Esophagus squamous epithelium (tissue), 5 donors: ENCODE data around the gene TDRD5. TPM values are rescaled to one million over a fixed set of nuclear protein-coding genes. Genes with fewer than 3 reads are reported as not detected.

Experiments
- DNase-seq: peaks from one replicate; lab custom pipeline; 2025; lab: John Stamatoyannopoulos, UW
- H3K27ac ChIP-seq, 4 donors: fragments of 200-600 bp; sonication (generic); one replicate each; pipeline ENCODE4 v1.5.1; 2016 to 2019; ENCODE audit warnings: mild to moderate bottlenecking in 1 of 4
- H3K27me3 ChIP-seq, 4 donors: fragments of 200-600 bp; sonication (generic); 1 replicate in 3 of 4; 2 replicates in 1 of 4; pipeline versions ENCODE4 v1.5.1 to v1.6.0; 2017 to 2021; ENCODE audit warnings: antibody characterized with exemption in 1 of 4
- H3K36me3 ChIP-seq, 3 donors: fragments of 200-600 bp; sonication (generic); one replicate each; pipeline ENCODE4 v1.5.1; 2016 to 2019
- H3K4me1 ChIP-seq, 3 donors: fragments of 200-600 bp; sonication (generic); one replicate each; pipeline ENCODE4 v1.5.1; 2017 to 2019
- H3K4me3 ChIP-seq, 4 donors: fragments of 200-600 bp; sonication (generic); 1 replicate in 3 of 4; 2 replicates in 1 of 4; pipeline ENCODE4 v1.5.1; 2016 to 2019; ENCODE audit warnings: mild to moderate bottlenecking in 2 of 4, moderate library complexity in 1 of 4
- H3K9me3 ChIP-seq, 3 donors: fragments of 200-600 bp; sonication (generic); one replicate each; pipeline ENCODE4 v1.5.1; 2016 to 2019
- CTCF ChIP-seq, 6 experiments: fragments of 450-650 bp in 4 of 6; fragments of 200-600 bp in 2 of 6; sonication (generic) in 2 of 6; IDR thresholded peaks; one replicate each; pipeline ENCODE4 v1.5.1; 2016 to 2019; ENCODE audit warnings: antibody characterized with exemption in 6 of 6, mild to moderate bottlenecking in 4 of 6, moderate library complexity in 4 of 6
- POLR2A ChIP-seq, 4 donors: fragments of 450-650 bp; IDR thresholded peaks; one replicate each; pipeline ENCODE4 v1.6.1; 2017; ENCODE audit warnings: antibody characterized with exemption in 4 of 4, mild to moderate bottlenecking in 4 of 4, moderate library complexity in 3 of 4
- WGBS, 2 donors: methylation state at CpG; one replicate each; pipeline ENCODE4 v1.1.5; 2018; 5-methylcytosine and 5-hydroxymethylcytosine counted together
- intact Hi-C: fragments of 100-400 bp; cut with DNase I; formaldehyde crosslinking; loops from one replicate; pipeline ENCODE4 v1.15.0; 2022
- total RNA-seq, 4 donors: library from RNA; depleted of rRNA; stranded (reverse); fragments of >200 nt; gene quantifications; one replicate each; pipeline ENCODE4 v1.1.0, GENCODE V29; 2016
- donor health status: DM: yes; HTN: yes; CAD: no.

The TDRD5 gene, protein sequence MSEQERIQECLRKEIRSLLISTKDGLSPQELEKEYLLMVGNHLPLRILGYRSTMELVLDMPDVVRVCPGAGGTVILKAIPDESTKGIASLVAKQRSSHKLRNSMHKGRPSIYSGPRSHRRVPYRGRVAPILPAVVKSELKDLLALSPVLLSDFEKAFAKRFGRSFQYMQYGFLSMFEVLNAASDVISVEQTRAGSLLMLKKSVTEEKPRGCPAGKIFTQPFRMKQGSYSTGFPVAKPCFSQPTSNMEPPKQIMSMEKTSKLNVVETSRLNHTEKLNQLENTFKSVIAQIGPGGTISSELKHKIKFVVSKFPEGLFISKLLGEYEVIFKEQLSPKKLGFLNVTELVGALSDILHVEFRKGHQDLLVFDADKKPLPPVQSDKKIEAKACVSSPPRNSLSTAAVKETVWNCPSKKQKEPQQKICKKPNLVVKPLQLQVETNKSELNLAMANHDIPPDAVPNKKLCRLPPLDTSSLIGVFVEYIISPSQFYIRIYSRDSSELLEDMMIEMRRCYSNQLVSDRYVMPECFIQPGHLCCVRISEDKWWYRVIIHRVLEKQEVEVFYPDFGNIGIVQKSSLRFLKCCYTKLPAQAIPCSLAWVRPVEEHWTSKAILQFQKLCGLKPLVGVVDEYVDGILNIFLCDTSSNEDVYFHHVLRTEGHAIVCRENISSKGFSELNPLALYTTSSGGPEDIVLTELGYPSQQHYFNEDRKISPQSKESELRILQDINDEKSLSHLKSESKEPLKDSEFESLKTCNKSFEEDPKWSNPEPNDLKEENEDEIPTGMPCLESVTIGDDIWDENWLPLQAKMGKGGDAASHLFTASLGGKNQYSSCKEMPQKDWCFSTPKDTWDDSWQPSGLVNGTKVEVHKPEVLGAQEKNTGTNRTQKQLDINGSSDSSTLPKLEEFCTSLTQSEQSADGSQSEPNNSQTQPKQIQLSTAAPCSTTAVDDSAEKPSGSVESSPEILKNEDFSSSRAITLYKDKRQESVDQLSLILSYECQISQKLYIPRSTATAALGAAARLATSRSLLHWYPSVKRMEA
- under 1 TPM; 0.15 to 0.72 (median 0.37) TPM for total RNA-seq

GRCh38 chr1:179591592-179592580 is at the start of gene TDRD5:
TDRD5 (plus strand) TSS chr1:179591832; CDS start chr1:179592616, 784 bp downstream.
- Histone ChIP-seq H3K27ac (peak within 1 kb of the TSS in 1 of 4 donors; percentile 36), H3K36me3 (no peaks in the 10 kb centered on the region), H3K4me3 (peak within 1 kb of the TSS; percentile 28 to 56 (median 39)), H3K9me3 (no peaks in the 10 kb centered on the region), H3K4me1 (peaks cover 0 to 12% (median 0%) of the 10 kb centered on the region in 3 donors), H3K27me3 (peaks cover 0 to 48% (median 0%) of the 10 kb centered on the region in 4 donors)
- 46 to 57% methylated on average over 13 to 14 of the region's 75 CpGs for WGBS, 2 donors
- no peak for DNase-seq
- intact Hi-C loops, result no loop called here
- TF ChIP-seq CTCF (IDR thresholded peaks at IDR 0.05) (peak in 1 of 6 experiments; percentile 21), POLR2A (IDR thresholded peaks at IDR 0.05) (no peak)

DNA sequence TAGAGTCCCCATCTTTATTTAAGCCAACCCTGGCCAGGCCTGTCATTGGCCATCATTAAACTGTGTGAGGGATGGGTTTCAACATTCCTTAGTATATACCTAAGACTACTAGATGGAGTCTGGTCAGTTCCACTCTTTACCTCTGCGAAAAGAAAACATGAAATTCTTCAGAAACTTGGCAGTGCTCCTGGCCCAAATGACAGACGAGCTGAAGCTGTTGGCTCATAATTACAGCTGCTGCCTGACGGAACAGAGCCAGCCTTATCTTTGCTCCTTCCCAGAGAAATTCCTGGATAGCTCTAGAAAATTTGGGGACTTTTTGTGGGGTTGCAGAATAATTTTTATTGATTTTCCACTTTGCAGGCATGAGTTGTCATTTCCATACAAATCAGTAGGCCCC is 46.3 kb upstream of the TDRD5 start:
- H3K9me3 ChIP-seq, result no peaks in the 10 kb centered on the region
- peaks cover 0 to 8% (median 0%) of the 10 kb centered on the region in 4 donors for H3K27me3 ChIP-seq
- H3K4me1 ChIP-seq, result no peaks in the 10 kb centered on the region
- H3K36me3 ChIP-seq, result no peaks in the 10 kb centered on the region
- H3K4me3 ChIP-seq, result no peak overlapping the region
- WGBS, 2 donors, result 18 to 45% methylated on average over 3 of the region's 3 CpGs
- TF ChIP-seq POLR2A (IDR thresholded peaks at IDR 0.05), result no peak
- TF ChIP-seq CTCF (IDR thresholded peaks at IDR 0.05), result no peak
- intact Hi-C loops, result no loop called here
- no peak for DNase-seq
- H3K27ac ChIP-seq, result no peak overlapping the region

GRCh38 chr1:179547021-179547535 is 44.6 kb upstream of the TDRD5 start:
- intact Hi-C loops, result no loop called here
- H3K9me3 ChIP-seq, result no peaks in the 10 kb centered on the region
- no peaks in the 10 kb centered on the region for H3K4me1 ChIP-seq
- TF ChIP-seq POLR2A (IDR thresholded peaks at IDR 0.05), result no peak
- no peak for TF ChIP-seq CTCF (IDR thresholded peaks at IDR 0.05)
- no peaks in the 10 kb centered on the region for H3K36me3 ChIP-seq
- no peak overlapping the region for H3K4me3 ChIP-seq
- 38 to 48% methylated on average over 2 of the region's 2 CpGs for WGBS, 2 donors
- no peak overlapping the region for H3K27ac ChIP-seq
- DNase-seq, result no peak
- no peaks in the 10 kb centered on the region for H3K27me3 ChIP-seq

DNA sequence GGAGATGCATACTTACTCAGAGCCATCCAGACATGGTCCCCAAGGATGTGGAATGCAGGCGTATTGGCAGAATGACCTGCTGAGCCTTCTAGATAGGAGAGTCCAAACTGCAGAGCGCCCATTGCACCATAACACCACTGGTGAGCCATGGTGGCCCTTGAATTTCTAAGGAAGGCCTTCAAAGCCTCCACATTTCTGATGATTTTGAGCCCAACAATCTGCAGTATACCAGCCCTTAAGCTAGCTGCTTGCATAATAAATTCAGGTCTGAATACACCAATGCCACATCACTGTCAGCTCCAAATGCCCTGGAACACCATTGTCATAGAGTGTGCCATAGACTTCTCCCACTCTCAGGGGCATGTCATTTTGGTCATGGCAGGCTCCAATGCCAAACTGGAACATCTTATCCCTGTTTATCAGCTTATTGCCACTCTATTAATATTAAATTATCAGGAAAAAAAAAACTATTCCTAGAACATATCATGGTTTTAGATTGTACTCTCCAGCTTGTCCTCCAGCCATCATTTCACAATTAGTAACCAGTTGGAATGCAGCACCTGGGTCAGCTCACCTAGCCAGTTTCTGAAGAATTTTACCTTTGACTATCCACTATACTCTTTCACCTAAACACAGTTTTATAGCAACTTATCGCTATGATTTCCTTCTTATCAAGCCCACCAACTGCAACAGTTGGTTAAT is 42.8 kb upstream of the TDRD5 start:
- WGBS, 2 donors, result 63 to 78% methylated on average over 3 of the region's 3 CpGs
- no peak for DNase-seq
- no peaks in the 10 kb centered on the region for H3K9me3 ChIP-seq
- no peaks in the 10 kb centered on the region for H3K27me3 ChIP-seq
- no peaks in the 10 kb centered on the region for H3K36me3 ChIP-seq
- TF ChIP-seq POLR2A (IDR thresholded peaks at IDR 0.05) (no peak), CTCF (IDR thresholded peaks at IDR 0.05) (no peak)
- intact Hi-C loops, result no loop called here
- no peak overlapping the region for H3K27ac ChIP-seq
- H3K4me3 ChIP-seq, result no peak overlapping the region
- no peaks in the 10 kb centered on the region for H3K4me1 ChIP-seq
